IPS-NIHi11 (cell line): ENCODE results near the gene OSCP1.

Experiments
- DNase-seq: peaks from one replicate; pipeline ENCODE4 v3.0.0; 2012; ENCODE audit warnings: mixed read lengths, low spot score

The OSCP1 gene

GRCh38 chr1:36401602-36402503 lies 48.4 kb downstream of the OSCP1 start:
- DNase-seq, result no peak

DNA sequence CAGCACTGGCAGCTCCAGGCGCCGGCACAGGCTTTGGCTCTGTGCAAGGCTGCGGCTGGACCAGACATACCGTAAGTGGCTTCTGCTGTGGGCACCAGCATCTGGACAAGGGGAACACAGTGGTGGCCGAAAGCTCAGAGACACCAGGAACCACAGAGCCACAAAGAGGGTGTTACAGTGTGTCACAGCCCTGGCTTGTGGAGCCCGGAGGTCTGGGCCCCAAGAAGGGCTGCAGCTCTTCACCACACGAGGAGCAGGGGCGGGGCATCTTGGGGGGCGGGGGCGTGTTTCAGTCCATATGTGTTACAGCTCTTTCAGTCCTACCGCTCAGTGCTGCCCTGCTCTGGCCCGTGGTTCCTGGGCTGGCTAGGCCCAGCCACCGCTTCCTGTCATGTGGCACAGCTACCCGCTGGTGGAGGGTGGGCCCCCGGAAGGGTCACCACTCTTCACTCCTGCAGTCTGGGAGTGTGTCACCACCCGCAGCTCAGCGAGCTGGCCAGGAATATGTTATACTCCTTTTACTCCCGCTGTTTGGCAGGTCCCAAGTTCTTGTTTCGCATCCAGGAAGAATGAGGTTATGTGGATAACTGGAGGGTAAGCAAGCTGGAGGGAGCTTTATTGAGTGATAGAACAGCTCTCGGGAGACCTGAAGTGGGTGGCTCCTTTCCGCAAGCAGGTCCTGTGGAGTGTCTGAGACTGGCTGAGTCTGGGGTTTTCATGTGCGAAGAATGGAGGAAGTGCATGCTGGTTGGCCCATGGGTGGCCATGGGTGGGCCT lies 49.2 kb downstream of the OSCP1 start:
- DNase-seq, result peak; percentile 68

- no peak for DNase-seq
Observed at GRCh38 chr1:36400514-36400824, 49.8 kb downstream of the OSCP1 start.

- no peak for DNase-seq
Observed at GRCh38 chr1:36398370-36398977, 51.8 kb downstream of the OSCP1 start.

GRCh38 chr1:36397378-36398230 lies 52.6 kb downstream of the OSCP1 start, which contains the start of gene LSM10:
Gene LSM10, minus strand, starts transcription at chr1:36397908. Its CDS starts 3,779 bp downstream, at chr1:36394129.
- peak; percentile 93 for DNase-seq

GRCh38 chr1:36397083-36397377 lies 53.2 kb downstream of the OSCP1 start:
- DNase-seq, result no peak

DNA sequence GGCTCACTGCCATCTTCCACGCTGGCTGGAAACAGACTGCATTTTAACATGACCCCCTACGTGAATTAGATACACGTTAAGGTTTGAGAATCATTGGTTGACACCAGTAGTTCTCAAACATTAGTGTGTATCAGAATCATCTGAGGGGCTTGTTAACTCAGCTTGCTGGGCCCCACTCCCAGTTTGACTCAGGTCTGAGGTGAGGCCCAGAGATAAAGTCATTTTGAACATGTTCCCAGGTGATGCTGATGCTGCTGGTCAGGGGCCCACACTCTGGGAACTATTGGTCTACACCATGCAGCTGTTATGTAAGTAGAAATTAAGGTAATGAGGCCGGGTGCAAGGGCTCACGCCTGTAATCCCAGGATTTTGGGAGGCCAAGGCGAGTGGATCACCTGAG lies 53.9 kb downstream of the OSCP1 start:
- DNase-seq, result no peak

DNA sequence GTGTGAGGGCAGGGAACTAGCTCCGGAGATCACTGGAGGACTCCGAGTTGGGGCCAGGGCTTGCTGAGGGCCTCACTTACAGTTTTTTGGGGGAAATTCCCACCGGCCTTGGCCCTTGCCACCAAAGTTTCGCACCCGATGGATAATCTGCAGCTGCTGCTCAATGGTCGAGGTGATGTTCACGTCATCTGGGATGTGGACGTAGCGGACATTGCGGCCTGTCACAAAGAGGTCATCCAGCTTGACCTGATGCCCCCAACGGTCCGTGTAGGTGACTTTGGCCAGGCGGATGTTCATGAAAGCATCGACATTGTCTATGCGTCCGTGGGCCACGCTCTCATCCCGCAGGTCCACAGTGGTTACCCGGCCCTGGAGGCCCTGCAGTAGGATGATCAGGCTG lies 56.6 kb downstream of the OSCP1 start:
- no peak for DNase-seq

- DNase-seq, result no peak
Observed at GRCh38 chr1:36392836-36393235, 57.4 kb downstream of the OSCP1 start.

DNA sequence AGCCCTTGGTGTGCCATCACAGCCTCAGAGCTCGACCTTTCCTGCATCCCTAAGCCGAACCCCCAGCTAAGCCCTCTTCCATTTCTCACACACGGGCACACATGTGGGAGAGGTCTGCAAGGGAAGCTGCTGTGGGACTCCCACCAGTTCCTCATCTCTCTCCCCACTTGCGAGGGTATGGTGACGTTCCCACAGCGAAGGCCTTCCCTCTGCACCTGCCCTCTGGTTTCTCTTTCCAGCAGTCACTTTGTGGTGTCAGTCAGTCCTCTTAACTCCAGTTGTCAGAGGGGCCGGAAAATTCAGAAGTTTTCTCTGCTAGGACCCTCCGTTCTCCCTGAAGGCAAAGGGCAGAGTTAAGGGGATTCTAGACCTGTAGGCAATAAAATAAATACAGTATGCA lies 59.0 kb downstream of the OSCP1 start:
- no peak for DNase-seq

DNA sequence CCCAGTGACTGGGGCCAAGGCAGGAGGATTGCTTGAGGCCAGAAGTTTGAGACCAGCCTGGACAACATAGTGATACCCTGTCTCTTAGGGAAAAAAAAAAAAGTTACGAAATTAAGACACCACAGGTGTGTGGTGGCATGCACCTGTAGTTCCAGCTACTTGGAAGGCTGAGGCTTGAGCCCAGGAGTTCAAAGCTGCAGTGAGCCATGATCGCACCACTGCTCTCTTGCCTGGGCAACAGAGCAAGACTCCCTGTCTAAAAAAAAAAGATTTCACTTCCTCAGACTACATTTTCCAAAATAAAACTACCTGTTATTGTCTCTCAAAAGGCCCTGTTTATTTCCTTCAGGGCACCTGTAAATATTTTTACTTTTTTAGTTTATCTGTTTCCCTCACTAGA lies 59.8 kb downstream of the OSCP1 start:
- DNase-seq, result no peak

DNA sequence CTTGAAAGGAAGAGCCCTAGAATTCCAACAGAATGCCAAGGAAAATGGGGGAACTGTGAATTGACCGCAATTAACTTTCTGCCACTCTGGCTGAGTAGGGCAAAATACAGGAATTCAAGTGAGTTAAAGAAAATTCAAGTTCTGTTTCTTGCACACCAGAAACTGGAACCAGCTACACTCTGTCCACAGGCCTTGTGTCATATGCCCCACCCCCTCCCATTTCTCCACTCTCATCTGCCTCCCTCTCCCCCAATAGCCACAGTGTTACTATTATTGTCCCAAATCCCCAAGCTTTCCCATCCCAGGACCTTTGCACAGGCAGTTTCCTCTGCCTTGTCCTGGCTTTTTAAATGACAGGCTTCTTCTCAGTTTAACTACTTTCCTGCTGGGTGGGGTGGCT lies 60.3 kb downstream of the OSCP1 start:
- DNase-seq, result no peak

DNA sequence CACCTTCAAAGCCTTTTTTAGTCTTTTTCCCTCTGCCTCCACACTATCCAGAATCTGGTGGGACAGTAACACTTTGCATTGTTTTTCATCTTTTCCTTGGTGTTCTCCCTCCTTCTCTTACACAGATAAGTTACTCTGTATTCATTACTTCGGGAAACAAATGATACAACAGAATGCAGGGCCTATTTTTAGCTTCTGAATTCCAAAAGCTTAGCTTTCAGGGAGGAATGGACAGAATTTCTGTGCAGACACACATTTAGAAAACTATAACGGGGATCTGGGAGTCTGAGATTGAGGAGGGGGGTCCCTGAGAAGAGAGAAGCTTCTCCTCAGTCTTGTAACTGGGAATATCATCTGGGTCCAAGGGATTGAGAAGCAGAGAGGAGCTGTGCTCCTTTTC lies 61.0 kb downstream of the OSCP1 start:
- no peak for DNase-seq

GRCh38 chr1:36387141-36387949 lies 62.9 kb downstream of the OSCP1 start:
- DNase-seq, result no peak

- peak; percentile 83 for DNase-seq
Observed at GRCh38 chr1:36386265-36387140, 63.7 kb downstream of the OSCP1 start.

DNA sequence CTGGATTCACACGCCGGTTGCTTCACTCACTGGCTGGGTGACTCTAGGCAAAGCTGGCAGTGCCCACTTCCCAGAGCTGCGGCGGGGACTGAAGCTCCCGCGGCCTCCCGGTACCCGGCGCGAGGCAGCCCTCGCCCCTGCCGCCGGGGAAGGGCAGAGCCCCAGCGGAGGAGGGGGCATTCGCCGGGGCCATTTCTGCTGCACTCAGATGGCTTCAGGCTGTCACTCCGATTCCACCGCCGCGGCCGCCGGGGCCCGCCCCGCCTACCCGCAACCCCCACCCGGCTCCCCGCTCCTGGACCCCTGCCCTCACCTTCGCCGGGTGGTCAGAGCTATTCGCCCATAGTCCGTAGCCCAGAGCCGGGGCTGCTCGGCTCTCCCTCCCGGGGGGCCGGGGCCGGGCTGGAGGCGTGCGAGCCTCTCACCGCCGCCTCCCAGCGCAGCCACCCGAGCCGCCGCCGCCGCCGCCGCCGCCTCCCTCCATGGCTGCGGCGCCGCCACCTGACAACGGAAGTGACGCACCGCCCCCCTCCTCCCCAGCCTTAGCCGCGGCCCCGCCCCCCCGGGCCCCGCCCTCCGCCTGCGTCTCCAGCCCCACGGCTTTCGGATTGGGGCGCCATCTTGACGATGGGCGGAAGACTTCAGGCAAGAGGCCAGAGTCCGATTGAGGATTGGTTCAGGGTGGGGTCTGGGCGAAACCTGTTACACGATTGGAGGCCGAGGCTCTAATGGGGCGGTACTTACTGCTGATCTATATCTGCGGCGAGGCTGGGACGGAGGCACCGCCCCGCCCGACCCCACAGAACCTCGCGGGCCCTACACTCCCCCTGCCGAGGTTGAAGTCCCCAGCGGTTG lies 64.6 kb downstream of the OSCP1 start, which contains the start of gene STK40:
STK40 (minus strand) TSS at position 515 of the 855 bp plus-strand sequence. CDS start 24,592 bp downstream, outside the sequence.
- DNase-seq, result peak; percentile 96

DNA sequence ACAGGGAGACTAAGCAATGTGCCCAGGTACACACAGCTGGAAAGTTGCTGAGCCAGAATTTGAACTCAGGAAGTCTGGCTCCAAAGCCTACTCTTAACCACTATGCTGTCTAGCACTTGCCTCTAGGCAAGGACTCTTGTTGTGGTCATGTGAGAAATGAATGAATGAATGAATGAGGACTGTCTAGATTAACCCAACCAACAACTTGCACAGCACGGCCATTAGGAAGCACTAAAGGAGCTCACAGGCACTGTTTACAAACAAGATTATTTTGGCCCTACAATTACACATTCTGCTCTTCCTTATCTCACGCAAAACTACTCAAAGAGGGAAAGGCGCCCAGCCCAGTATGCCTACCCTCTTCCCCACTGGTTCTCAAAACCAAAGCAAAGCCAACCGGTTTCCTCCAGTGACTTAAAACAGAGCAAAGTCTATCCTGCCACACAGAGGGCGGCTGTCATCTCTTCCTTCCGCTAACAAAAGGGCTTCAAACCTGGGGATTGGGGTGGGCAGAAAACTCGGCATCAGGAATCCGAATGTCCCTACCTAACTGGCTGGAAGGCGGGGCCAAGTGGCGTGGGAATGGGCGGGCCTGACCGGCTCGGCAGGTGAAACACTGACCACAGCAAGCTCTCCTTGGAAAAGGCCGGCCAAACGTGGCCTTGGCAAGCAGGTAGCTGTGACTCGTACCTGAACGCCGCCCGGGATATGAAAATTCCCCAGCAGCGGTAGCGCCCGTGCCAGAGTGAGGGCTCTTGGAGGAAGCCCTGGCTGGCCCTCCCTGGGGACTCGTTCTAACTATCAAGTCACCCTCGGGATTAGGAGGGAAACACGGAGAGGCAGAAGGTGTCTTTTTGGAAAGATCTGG lies 65.5 kb downstream of the OSCP1 start:
- peak; percentile 54 for DNase-seq

GRCh38 chr1:36383240-36383639 lies 67.0 kb downstream of the OSCP1 start:
- DNase-seq, result no peak
